ENCODE measurements around the gene NKAPD1.
"Not testable (repeated sequence)": the region's sequence is repeated elsewhere in the genome, so short reads cannot be mapped to it uniquely, and the experiment has no call there.

The NKAPD1 gene, protein sequence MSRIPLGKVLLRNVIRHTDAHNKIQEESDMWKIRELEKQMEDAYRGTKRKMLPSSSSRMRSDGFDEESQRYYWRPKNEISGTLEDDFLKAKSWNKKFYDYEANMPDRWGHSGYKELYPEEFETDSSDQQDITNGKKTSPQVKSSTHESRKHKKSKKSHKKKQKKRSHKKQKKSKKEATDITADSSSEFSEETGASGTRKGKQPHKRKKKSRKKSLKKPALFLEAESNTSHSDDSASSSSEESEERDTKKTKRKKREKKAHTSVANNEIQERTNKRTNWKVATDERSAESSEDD

DNA sequence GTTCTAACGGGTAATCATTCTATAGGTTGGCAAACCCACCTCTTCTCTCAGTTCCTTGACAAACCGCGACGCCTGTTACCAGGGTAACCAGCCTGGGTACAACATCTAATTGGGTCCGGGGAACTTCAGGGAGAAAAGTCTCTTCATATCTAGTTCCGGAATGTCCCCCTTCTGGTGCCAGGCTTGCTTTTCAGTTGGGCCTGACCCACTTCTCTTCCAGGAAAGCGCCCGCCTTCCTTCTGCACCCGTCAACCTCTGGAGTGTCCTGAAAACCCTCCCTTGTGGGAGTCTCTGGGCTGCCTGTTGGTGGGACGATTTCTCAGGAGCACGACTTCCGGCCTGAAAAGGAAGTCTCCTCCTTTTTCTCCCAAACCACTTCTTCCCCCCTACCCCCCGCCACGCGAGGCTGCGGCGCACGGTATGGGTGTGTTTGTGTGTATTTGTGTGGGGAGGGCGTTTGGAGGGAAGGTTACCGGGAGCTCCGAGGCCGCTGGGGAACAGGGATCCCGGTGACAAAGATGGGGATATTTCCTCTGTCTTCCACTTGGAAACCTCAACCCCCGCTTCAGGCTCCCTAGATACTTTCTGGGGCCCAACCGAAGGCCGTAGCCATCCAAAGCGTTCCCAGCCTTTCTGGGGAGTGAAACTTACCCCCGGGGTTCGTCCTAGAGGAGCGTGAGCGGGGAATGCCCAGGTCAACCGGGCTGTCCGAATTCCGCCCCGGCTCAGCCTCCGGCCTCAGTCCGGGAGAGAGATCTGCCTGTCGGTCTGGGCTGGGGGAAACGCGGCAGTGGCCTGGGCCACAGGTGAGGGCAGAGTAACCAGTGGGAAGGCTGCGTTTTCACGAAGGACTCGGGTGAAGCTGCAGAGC, at the start of gene NKAPD1, which contains the start of gene PIH1D2:
Gene NKAPD1, plus strand, starts transcription at position 359 of the 871 bp plus-strand sequence. CDS start 1,276 bp downstream, outside the sequence.
Gene PIH1D2, minus strand, starts transcription at position 77 of the 871 bp plus-strand sequence. CDS start 843 bp downstream, outside the sequence.
- peak; percentile 51 for DNase-seq

DNA sequence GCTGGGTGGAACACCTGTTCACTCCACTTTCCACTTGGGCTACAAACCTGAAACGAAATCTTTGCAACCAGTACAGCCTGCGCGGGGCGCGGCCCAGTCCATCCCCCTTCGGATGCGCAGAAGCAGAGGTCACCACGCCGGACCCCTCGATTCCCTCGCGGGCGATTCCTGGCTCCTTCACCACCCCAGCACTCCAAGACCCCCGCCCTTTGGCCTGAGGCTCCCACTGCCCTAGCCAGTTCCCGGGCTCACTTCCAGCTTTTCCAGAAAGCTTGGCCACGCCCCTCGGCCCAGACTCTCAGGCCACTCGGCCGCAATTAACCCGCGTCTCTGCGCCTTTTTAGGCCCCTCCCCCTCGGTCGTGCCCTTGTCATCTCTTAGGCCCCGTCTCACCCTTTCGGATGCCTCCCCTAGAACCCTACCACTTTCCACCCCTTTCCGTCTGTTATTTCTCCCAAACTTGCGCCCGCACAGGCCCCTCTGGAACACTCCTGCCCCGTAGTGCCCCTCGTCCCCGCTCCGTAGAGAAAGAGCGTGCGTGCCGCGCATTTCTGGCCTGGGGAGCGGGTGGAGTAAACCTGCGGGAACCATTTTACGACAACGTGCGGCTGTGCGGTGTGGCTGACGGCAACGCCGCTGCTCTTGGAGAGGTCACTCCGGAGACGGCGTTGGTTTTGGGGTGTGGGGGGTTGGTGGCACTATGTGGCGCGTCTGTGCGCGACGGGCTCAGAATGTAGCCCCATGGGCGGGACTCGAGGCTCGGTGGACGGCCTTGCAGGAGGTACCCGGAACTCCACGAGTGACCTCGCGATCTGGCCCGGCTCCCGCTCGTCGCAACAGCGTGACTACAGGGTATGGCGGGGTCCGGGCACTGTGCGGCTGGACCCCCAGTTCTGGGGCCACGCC, 49.1 kb upstream of the NKAPD1 start, which contains the start of gene DLAT:
Gene DLAT, plus strand, starts transcription at position 636 of the 906 bp plus-strand sequence. Its CDS starts 65 bp downstream, at position 701.
- peak; percentile 54 for DNase-seq

DNA sequence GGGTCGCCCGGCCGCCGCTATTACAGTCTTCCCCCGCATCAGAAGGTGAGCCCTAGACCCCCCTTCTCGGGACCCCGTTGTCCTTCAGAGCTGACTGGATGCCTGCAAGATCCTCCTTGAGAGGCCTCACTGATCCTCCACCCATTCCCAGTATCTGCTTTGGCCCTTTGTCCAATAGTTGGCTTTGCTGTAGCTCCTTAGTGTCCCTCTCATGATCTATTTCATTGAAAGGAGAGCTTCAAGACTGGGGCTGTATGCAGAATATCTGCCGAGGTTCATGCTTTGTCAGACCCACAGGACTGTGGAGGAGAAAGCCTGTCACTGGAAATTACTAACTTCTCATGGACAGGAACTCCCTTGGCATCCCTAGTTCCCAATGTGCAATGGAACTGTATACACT, 48.4 kb upstream of the NKAPD1 start:
- no peak for DNase-seq

DNA sequence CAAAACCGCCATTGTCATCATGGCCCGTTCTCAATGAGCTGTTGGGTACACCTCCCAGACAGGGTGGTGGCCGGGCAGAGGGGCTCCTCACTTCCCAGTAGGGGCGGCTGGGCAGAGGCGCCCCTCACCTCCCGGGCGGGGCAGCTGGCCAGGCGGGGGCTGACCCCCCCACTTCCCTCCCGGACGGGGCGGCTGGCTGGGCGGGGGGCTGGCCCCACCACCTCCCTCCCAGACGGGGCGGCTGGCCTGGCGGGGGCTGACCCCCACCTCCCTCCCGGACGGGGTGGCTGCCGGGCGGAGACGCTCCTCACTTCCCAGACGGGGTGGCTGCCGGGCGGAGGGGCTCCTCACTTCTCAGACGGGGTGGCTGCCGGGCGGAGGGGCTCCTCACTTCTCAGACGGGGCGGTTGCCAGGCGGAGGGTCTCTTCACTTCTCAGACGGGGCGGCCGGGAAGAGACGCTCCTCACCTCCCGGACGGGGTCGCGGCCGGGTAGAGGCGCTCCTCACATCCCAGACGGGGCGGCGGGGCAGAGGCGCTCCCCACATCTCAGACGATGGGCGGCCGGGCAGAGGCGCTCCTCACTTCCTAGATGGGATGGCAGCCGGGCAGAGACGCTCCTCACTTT, 47.2 kb upstream of the NKAPD1 start:
- DNase-seq = not testable (repeated sequence)

DNA sequence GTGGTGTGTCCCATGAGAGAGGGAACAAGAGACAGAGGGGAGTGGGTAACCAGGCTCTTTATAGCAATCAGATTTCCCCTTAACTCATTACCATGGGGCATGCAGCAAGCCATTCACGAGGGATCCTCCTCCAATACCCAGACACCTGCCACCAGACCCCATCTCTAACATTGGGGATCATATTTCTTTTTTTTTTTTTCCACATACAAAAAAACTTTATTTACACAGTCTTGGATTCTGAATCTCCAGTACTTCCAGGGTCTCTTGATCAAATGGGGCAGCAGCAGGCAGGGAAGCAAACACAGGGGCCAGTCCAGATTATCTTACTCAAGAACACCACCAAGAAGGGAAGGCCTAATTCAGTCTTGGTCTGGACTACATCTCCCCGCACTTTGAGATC, 44.6 kb upstream of the NKAPD1 start:
- no peak for DNase-seq

DNA sequence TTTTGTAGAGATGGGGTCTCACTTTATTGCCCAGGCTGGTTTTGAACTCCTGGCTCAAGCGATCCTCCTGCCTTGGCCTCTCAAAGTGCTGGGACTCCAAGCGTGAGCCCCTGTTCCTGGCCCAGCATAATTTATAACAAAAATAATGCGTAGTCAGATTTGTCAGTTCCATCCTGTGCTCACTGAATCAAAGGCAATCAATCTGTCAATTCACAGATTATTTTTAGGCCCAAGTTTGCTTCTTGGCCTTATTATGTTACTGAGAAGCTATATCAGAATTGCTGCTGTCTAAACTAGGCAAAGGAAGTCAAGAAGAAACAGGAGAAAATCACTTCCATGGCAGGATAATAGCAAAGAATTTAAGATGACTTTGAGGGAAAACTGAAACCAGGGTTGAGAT, 40.2 kb upstream of the NKAPD1 start:
- no peak for DNase-seq

DNA sequence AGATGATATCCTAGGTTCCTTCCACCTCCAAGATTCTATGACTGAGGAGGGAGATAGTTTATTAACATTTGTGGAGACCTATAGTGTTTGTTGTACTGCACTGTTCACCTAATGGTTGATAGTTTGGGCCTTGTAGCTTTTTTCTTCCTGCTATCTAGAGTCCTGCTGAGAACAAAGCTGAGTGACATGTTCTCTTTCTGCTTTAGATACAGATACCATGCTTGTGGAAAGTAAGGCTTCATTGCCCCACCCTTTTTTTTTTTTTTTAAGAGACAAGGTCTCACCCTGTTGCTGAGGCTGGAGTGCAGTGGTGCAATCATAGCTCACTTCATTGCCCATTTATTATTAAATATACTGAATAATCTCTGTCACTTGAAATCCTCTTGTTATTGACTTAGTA, 36.6 kb upstream of the NKAPD1 start:
- no peak for DNase-seq

DNA sequence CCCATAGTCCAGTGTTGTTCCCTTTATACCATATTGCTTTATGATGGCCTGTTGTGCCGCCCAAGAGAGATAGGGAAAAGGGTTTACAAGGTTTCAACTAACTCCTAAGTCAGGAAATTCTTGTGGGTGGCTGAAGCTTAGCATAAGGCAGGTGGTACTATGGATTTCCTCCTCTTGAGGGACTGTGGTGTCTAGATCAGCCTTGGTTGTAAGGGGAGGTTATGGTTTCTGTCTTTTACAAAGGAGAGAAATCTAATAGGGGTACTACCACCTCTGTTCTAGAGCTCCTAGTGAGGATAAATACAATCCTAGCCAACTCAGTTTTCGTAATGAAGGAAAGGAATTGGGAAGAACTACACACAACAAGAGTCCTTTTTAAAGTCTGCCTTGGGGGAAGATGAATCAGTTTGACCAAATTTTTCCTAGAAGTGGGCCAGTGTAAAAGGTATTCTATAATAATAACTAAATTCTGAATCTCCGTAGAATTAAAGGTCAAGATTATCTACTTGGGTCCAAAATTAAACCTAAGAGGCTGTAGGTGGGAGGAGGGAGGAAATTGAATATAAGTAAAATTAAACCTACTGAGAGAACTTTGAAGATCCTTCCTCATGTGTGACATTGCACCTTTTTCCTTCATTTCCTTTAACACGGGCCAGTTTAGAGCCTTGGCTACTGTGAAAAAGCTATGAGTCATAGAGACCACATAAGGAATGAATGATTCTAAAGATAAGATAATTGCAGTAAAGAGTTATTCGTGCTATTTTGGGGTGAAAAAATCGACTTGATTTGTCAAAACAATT, 31.7 kb upstream of the NKAPD1 start:
- no peak for DNase-seq

DNA sequence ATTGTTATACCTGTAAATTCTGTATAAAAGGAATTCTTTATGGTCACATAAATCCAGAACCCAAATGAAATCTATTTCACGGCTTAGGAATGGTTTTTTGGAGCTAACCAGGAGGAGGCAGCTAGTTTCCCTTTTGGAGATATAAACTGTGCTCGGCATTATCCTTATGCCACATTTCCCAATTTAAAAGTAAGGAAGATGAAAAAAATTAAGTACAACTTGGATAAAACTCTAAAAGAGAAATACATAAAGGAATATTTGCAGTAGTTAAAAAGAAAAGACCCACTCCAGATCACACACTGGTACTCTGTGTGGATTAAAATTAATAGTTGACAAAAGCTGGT, 31.2 kb upstream of the NKAPD1 start:
- no peak for DNase-seq

DNA sequence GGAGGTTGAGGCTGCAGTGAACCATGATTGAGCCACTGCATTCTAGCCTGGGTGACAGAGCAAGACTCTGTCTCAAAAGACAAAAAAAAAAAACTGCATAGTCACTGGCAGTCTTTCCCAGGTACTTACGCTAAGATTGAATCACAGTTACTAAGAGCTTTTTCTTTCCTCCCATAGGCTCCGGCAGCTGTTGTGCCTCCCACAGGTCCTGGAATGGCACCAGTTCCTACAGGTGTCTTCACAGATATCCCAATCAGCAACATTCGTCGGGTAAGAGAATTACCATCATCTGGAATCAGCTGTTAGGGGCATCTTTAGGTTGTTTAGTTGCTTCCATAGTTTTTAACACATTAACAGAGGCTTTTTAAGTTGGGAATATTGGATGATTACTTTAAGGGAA, 29.1 kb upstream of the NKAPD1 start:
- DNase-seq = no peak

DNA sequence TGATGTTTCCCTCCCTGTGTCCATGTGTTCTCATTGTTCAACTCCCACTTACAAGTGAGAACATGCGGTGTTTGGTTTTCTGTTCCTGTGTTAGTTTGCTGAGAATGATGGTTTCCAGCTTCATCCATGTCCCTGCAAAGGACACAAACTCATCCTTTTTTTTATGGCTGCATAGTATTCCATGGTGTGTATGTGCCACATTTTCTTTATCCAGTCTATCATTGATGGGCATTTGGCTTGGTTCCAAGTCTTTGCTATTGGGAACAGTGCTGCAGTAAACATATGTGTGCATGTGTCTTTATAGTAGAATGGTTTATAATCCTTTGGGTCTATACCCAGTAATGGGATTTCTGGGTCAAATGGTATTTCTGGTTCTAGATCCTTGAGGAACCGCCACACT, 27.5 kb upstream of the NKAPD1 start:
- not testable (repeated sequence) for DNase-seq

DNA sequence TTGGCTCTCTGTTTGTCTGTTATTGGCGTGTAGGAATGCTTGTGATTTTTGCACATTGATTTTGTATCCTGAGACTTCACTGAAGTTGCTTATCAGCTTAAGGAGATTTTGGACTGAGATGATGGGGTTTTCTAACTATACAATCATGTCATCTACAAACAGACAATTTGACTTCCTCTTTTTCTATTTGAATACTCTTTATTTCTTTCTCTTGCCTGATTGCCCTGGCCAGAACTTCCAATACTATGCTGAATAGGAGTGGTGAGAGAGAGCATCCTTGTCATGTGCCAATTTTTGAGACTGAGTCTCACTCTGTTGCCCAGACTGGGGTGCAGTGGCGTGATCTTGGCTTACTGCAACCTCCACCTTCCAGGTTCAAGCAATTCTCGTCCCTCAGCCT, 25.8 kb upstream of the NKAPD1 start:
- not testable (repeated sequence) for DNase-seq

DNA sequence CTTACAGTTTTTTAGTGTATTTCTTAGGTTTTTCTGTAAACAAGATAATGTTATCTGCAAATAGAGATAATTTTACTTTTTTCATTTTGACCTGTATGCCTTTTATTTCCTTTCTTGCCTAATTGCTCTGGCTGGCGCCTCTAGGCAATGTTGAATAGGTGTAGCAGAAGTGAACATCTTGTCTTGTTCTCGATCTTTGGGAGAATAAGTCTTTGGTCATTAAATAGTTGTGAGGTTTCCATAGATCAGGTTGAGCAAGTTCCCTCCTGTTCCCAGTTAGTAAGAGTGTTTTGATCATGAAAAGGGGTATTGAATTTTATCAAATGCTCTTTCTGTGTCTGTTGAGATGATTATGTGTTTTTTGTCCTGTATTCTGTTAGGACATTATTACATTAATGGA, 24.3 kb upstream of the NKAPD1 start:
- no peak for DNase-seq

DNA sequence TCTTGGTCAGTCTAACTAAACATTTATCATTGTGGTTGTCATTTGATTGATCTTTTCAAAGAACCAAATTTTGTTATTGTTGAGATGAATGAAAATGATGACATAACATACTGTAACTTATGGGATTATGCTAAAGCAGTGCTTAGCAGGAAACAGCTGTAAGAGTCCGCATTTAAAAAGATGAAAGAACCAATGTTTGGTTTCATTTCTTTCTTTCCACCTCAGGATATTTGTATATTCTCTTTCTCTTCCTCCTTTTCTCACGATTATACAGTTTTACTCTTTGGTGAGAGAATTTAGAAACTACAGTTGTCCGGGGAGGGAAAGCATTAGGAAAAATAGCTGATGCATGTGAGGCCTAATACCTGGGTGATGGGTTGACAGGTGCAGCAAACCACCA, 23.4 kb upstream of the NKAPD1 start:
- DNase-seq = no peak

DNA sequence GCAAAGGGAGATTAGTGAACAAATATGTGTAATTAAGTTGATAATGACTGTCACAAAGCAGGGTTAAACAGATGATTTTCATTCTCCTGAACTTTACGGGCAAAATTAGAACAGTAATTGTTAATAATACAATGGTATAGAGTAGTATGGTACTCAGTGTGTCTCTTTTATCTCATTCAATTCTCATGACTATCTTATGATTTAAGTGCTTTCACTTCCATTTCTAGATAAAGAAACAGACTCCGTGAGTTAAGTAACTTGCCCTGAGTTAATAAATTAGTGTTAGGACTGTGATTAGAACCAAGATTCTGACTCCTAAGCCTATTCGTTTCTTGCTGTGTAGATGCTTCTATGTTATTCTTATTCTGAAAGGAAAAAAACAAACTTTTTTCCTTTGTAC, 22.3 kb upstream of the NKAPD1 start:
- no peak for DNase-seq

DNA sequence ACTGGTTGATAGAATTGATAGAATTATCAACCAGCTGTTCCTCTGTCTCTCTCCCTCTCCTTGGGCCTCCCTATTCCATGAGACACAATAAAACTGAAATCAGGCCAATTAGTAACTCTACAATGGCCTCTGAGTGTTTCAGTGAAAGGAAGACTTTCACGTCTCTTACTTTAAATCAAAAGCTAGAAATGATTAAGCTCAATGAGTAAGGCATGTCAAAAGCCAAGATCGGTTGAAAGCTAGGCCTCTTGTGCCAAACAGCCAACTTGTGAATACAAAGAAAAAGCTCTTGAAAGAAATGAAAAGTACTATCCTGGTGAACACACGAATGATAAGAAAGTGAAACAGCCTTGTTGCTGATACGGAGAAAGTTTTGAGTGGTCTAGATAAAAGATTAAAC, 16.9 kb upstream of the NKAPD1 start:
- DNase-seq = no peak

DNA sequence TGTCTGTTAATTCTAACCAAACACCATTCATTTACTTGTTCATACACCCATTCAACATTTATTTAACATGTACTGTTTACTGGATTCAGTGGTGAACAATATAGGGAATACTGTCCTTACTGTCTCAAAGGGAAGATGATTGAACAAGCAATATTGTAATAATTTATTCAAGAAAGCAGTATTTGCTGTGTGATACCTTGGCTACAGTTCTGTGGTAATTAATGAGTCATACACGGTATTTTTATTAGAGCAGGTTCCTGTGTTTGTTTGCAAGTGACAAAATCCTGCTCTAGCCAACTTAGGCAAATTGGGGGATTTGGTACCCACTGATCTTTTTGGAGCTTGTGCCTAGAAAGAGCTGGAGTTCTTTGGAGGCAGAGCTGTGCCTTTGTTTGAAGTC, 16.0 kb upstream of the NKAPD1 start:
- DNase-seq = no peak

DNA sequence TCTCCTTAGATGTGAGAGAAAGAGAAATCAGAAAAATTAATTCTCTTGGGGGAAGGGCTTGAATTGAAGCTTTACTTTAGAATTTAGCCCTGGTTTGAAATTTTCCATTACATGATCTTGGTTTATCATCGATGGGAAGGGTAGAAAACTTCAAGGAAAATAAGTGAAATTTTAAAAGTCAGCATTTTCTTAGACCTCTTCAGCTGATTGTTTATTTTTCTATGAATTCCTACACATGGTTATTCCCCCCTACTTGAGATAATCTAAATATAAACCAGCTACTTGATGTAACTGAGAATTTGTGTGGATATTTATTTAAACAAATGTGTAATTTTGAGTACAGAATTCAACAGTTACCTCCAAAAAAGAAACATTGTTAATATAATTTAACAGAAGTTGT, 11.2 kb upstream of the NKAPD1 start:
- no peak for DNase-seq

DNA sequence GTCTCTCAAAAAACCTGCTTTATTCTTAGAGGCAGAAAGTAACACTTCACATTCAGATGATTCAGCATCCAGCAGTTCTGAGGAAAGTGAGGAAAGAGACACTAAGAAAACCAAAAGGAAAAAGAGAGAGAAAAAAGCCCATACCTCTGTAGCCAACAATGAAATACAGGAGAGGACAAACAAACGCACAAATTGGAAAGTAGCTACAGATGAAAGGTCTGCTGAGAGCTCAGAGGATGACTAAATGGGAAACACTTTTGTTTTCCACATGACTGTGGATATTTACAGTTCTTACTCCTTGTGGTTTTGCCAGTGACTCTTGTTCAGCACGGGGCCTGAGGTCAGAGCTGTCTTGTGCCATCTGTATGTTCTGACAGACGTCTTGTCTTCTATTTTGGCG, 8.6 kb downstream of the NKAPD1 start:
- no peak for DNase-seq

DNA sequence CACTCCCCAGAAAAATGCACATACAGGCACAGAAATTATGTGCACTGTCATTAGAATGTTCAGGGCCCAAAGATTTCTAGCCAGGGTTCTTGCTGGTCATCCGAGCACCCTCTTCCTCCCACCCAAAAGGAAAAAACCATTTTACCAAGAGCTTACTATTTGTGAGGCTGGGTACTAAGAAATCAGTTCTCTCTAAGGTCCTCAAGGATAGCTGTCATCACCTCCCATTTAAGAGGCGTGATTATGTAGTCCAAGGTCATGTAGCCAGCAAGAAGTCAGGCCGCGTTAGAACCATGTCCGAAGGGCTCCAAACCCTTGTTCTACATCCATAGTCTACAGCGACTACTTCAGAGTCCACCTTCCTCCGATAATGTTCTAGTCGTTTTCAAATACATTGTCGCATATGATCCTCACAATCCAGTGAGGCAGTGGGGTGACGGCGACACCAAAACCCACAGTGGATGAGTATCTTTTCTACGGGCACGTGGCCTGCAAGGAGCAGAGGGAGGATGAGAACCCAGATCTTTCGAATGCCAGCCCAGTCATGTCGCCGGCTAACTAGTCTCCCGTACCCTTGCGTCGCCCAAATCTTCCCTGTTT, 11.8 kb downstream of the NKAPD1 start:
- DNase-seq = no peak

Measured in DMS 273 treated with DMSO at 0.1 percent for 48 hours (cell line).